ENCODE measurements around the gene ZBTB16. TPM values are rescaled to one million over a fixed set of nuclear protein-coding genes. Genes with fewer than 3 reads are reported as not detected.
A peak's percentile ranks its signal among the peaks of the same experiment; 100 is the strongest.

ZBTB16 gene
- total and polyA plus RNA-seq, 2 experiments from 2014 or later, result 8.7 to 10.5 TPM

DNA sequence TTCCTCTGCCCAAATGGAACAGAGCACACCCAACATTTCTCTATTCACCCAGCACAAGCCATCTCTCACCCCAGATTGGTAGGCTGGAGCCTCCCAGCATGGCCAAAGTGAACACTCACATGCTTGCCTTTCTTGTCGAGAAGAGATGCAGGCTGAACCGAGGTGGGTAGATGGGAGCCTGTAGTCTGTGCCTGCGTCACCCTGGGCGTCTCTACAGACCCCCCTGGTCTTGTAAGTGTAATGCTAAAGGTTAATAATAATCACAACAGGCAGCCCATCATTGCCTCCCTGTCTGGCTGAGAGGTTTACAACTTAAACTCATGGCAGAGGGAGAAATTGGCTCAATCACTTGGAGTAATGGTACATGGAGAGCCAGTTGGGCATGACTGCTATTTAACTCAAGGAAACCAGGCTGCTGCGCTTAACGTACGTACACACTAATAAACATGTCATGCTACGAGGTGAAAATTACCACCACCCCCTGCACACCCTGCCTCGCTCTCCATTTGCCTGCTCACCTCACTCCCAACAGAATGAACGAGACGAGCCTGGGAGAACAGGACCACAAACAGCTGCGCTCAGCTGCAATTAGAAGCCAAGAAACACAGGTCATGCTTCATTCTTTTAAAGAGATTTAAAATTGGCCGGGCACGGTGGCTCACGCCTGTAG is 9.1 kb upstream of the ZBTB16 start:
- TF ChIP-seq, protein P1, sequence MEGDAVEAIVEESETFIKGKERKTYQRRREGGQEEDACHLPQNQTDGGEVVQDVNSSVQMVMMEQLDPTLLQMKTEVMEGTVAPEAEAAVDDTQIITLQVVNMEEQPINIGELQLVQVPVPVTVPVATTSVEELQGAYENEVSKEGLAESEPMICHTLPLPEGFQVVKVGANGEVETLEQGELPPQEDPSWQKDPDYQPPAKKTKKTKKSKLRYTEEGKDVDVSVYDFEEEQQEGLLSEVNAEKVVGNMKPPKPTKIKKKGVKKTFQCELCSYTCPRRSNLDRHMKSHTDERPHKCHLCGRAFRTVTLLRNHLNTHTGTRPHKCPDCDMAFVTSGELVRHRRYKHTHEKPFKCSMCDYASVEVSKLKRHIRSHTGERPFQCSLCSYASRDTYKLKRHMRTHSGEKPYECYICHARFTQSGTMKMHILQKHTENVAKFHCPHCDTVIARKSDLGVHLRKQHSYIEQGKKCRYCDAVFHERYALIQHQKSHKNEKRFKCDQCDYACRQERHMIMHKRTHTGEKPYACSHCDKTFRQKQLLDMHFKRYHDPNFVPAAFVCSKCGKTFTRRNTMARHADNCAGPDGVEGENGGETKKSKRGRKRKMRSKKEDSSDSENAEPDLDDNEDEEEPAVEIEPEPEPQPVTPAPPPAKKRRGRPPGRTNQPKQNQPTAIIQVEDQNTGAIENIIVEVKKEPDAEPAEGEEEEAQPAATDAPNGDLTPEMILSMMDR (IDR thresholded peaks at IDR 0.05; ENCODE audit: low read depth, low read length), result no peak
- H3K4me3 ChIP-seq, result no peak overlapping the region
- H3K36me3 ChIP-seq, result no peaks in the 10 kb centered on the region
- no peaks in the 10 kb centered on the region for H3K9me3 ChIP-seq (ENCODE audit: low read depth)
- no peaks in the 10 kb centered on the region for H3K4me1 ChIP-seq (ENCODE audit: low read depth)
- H3K27me3 ChIP-seq, result peaks cover 32% of the 10 kb centered on the region
- DNase-seq (ENCODE audit: low read depth in 1 of 2, low spot score in 1 of 2), result no peak
- H3K27ac ChIP-seq, result no peak overlapping the region

DNA sequence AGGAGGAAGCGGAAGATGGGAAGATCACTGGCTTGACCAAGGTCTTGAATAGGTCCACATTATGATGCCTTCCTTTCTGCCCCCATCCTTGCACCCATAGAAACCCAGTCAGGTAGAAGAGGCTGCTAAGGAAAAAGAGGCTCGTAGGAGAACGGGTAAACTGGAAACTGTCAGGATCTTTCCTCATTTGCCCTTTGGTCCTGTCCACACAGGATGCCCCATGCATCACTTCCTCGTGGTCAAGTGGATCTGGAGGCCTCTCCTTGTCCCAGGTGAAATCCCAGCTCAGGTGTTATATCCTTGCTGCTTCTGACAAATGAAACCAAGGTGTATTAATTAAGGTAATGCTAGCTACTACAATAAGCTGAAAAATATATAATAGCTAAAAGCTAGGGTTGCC is 8.0 kb upstream of the ZBTB16 start:
- no peak for DNase-seq (ENCODE audit: low read depth in 1 of 2, low spot score in 1 of 2)
- TF ChIP-seq, protein P1 (IDR thresholded peaks at IDR 0.05; ENCODE audit: low read depth, low read length), result no peak
- Histone ChIP-seq H3K9me3 (ENCODE audit: low read depth) (no peaks in the 10 kb centered on the region), H3K27me3 (peaks cover 43% of the 10 kb centered on the region), H3K27ac (no peak overlapping the region), H3K4me3 (no peak overlapping the region), H3K36me3 (no peaks in the 10 kb centered on the region), H3K4me1 (ENCODE audit: low read depth) (no peaks in the 10 kb centered on the region)

DNA sequence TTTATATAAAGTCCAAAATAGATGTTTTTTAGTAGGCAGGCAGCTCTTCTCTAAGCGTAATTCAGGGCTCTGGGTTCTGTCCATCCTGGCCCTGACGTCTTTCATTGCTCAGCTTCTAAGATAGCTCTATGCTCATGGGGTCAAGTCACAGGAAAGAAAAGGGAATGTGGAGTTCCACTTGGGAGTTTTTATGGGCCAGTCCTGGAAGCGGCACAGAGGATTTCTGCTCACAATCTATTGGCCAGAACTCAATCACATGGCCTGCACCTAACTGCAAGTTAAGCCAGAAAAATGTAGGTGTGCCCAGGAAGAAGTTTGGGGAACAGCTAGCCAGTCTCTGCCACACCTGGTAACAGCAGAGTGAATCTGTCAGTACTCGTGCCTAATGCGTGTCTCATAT is 7.4 kb upstream of the ZBTB16 start:
- Histone ChIP-seq H3K9me3 (ENCODE audit: low read depth) (no peaks in the 10 kb centered on the region), H3K36me3 (no peaks in the 10 kb centered on the region), H3K27ac (no peak overlapping the region), H3K4me3 (no peak overlapping the region), H3K27me3 (peaks cover 45% of the 10 kb centered on the region), H3K4me1 (ENCODE audit: low read depth) (peaks cover 3% of the 10 kb centered on the region)
- TF ChIP-seq, protein P1 (IDR thresholded peaks at IDR 0.05; ENCODE audit: low read depth, low read length), result no peak
- DNase-seq (ENCODE audit: low read depth in 1 of 2, low spot score in 1 of 2), result no peak

DNA sequence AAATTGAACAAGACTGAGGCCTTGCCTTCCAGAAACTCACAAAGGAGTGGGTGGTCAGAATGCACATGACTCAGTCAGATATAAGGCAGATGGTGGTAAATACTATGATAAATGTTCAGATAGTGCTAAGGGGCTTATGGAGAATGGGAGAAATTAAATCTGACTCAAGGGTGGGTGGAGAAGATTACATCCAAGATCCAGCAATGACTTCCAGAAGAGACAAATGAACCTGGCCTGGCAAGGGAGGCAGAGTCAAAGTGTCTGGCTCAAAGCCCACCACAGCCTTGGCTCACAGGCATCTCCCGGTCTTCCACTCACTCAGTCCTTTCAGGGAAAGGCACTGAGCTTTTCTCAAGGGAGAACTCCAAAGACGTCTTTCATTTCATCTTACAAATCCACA is 6.1 kb upstream of the ZBTB16 start:
- Histone ChIP-seq H3K27ac (no peak overlapping the region), H3K36me3 (no peaks in the 10 kb centered on the region), H3K27me3 (peaks cover 56% of the 10 kb centered on the region), H3K9me3 (ENCODE audit: low read depth) (no peaks in the 10 kb centered on the region), H3K4me3 (no peak overlapping the region), H3K4me1 (ENCODE audit: low read depth) (peaks cover 13% of the 10 kb centered on the region)
- peak in 1 of 2 donors; percentile 27 for DNase-seq (ENCODE audit: low read depth in 1 of 2, low spot score in 1 of 2)
- TF ChIP-seq, protein P1 (IDR thresholded peaks at IDR 0.05; ENCODE audit: low read depth, low read length), result no peak

DNA sequence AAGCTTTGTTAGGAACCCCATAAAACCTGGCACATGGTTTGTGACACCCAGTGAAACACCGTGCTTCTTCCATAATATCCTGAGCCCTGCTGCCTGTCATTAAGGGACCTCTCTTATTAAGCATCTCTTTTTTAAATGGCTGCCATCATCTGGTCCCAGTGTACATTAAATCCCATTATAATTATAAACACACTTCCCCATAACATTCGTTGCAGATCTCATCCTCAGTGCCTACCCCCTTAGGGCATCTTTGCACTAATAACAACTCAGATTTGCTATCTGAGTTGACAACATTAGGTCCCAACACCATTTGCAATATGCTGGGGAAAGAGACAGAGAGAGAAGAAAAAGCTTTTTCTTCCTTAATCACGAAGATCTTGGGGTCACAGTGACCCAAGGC is 4.7 kb upstream of the ZBTB16 start:
- Histone ChIP-seq H3K9me3 (ENCODE audit: low read depth) (no peaks in the 10 kb centered on the region), H3K4me1 (ENCODE audit: low read depth) (peaks cover 17% of the 10 kb centered on the region), H3K36me3 (no peaks in the 10 kb centered on the region), H3K27me3 (peaks cover 66% of the 10 kb centered on the region), H3K27ac (no peak overlapping the region), H3K4me3 (no peak overlapping the region)
- DNase-seq (ENCODE audit: low read depth in 1 of 2, low spot score in 1 of 2), result no peak
- TF ChIP-seq, protein P1 (IDR thresholded peaks at IDR 0.05; ENCODE audit: low read depth, low read length), result no peak

All from cardiac muscle cell (in vitro differentiated cells and primary cell).